Gastrocnemius medialis (tissue), 4 donors: ENCODE measurements around the gene SETD3. TPM values are rescaled to one million over a fixed set of nuclear protein-coding genes. Genes with fewer than 3 reads are reported as not detected.

Experiments used
- ATAC-seq, 2 donors: fragments of 150-250 bp; one replicate each; pipeline ENCODE4 v1.9.1; 2016
- DNase-seq, 2 donors: peaks; one replicate each; pipeline ENCODE4 v3.0.0-alpha.2; 2019
- H3K27ac ChIP-seq, 4 donors: fragments of 200-600 bp; sonication (generic); 1 replicate in 1 of 4; 2 replicates in 3 of 4; pipeline ENCODE4 v1.5.1; 2016 to 2018; ENCODE audit warnings: mild to moderate bottlenecking in 2 of 4, moderate library complexity in 1 of 4
- H3K27me3 ChIP-seq, 3 donors: fragments of 200-600 bp; sonication (generic) in 2 of 3; 1 replicate in 1 of 3; 2 replicates in 2 of 3; pipeline versions ENCODE4 v1.5.1 to v1.6.0; 2016 to 2019; ENCODE audit warnings: mild to moderate bottlenecking in 1 of 3, moderate library complexity in 1 of 3
- H3K36me3 ChIP-seq, 2 donors: fragments of 200-600 bp; sonication (generic) in 1 of 2; one replicate each; pipeline ENCODE4 v1.5.1; 2017 to 2018
- H3K4me1 ChIP-seq, 2 donors: fragments of 200-600 bp; sonication (generic) in 1 of 2; one replicate each; pipeline ENCODE4 v1.5.1; 2016 to 2017; ENCODE audit warnings: mild to moderate bottlenecking in 2 of 2
- H3K4me3 ChIP-seq, 4 donors: fragments of 200-600 bp; sonication (generic) in 3 of 4; 1 replicate in 1 of 4; 2 replicates in 3 of 4; pipeline ENCODE4 v1.5.1; 2016 to 2019; ENCODE audit warnings: mild to moderate bottlenecking in 2 of 4
- H3K9me3 ChIP-seq, 3 donors: fragments of 200-600 bp; sonication (generic) in 2 of 3; 1 replicate in 1 of 3; 2 replicates in 2 of 3; pipeline ENCODE4 v1.5.1; 2016 to 2019
- CTCF ChIP-seq, 5 experiments: fragments of 450-650 bp in 3 of 5; fragments of 200-600 bp in 2 of 5; sonication (generic) in 2 of 5; IDR thresholded peaks in 4 of 5; conservative IDR thresholded peaks in 1 of 5; 1 replicate in 4 of 5; 2 replicates in 1 of 5; pipeline ENCODE4 v1.5.1; 2016 to 2019; ENCODE audit warnings: antibody characterized with exemption in 5 of 5, mild to moderate bottlenecking in 3 of 5, moderate library complexity in 3 of 5
- POLR2A ChIP-seq, 2 donors: fragments of 450-650 bp; IDR thresholded peaks; one replicate each; pipeline ENCODE4 v1.6.1; 2017; ENCODE audit warnings: antibody characterized with exemption in 2 of 2, mild to moderate bottlenecking in 2 of 2, moderate library complexity in 2 of 2
- in situ Hi-C, 4 donors: fragments of 200-750 bp; cut with MboI; loops; one replicate each; pipeline versions ENCODE4 v1.15.0 to v1.8.0; 2017; ENCODE audit warnings: low sequenced_read_pairs in 4 of 4
- intact Hi-C: fragments of 100-400 bp; cut with DNase I; formaldehyde crosslinking; loops from one replicate; pipeline ENCODE4 v1.15.1; 2023; ENCODE audit warnings: low total_unique reads
- total RNA-seq, 4 donors: library from RNA; depleted of rRNA; stranded (reverse); fragments of >200 nt; gene quantifications; one replicate each; pipeline versions ENCODE4 v1.1.0 to v1.2.3, GENCODE V29; 2016

Gene SETD3
- total RNA-seq, 4 donors from 2014 or later = 116 to 170 (median 117) TPM

- in situ Hi-C loops (no loop called here), intact Hi-C loops (no loop called here)
- ATAC-seq = no peak
- TF ChIP-seq POLR2A (IDR thresholded peaks at IDR 0.05) (no peak), CTCF (IDR thresholded peaks at IDR 0.05 in 4 of 5, conservative IDR thresholded peaks at IDR 0.05 in 1 of 5) (no peak)
- H3K36me3 ChIP-seq = peaks cover 5 to 58% of the 10 kb centered on the region in 2 donors
- H3K4me3 ChIP-seq = no peak overlapping the region
- no peaks in the 10 kb centered on the region for H3K9me3 ChIP-seq
- H3K27me3 ChIP-seq = no peaks in the 10 kb centered on the region
- no peak for DNase-seq
- peaks cover 4 to 5% of the 10 kb centered on the region in 2 donors for H3K4me1 ChIP-seq
- H3K27ac ChIP-seq = no peak overlapping the region
These were observed 77.7 kb downstream of the SETD3 start for GRCh38 chr14:99402950-99403349.

GRCh38 chr14:99402285-99402648, 78.4 kb downstream of the SETD3 start:
- TF ChIP-seq POLR2A (IDR thresholded peaks at IDR 0.05) = no peak
- TF ChIP-seq CTCF (IDR thresholded peaks at IDR 0.05 in 4 of 5, conservative IDR thresholded peaks at IDR 0.05 in 1 of 5) = no peak
- peaks cover 5 to 58% of the 10 kb centered on the region in 2 donors for H3K36me3 ChIP-seq
- no peak overlapping the region for H3K4me3 ChIP-seq
- DNase-seq (no peak), ATAC-seq (no peak)
- H3K27ac ChIP-seq = no peak overlapping the region
- intact Hi-C loops = no loop called here
- in situ Hi-C loops = no loop called here
- peaks cover 9 to 10% of the 10 kb centered on the region in 2 donors for H3K4me1 ChIP-seq
- H3K9me3 ChIP-seq = no peaks in the 10 kb centered on the region
- no peaks in the 10 kb centered on the region for H3K27me3 ChIP-seq

DNA sequence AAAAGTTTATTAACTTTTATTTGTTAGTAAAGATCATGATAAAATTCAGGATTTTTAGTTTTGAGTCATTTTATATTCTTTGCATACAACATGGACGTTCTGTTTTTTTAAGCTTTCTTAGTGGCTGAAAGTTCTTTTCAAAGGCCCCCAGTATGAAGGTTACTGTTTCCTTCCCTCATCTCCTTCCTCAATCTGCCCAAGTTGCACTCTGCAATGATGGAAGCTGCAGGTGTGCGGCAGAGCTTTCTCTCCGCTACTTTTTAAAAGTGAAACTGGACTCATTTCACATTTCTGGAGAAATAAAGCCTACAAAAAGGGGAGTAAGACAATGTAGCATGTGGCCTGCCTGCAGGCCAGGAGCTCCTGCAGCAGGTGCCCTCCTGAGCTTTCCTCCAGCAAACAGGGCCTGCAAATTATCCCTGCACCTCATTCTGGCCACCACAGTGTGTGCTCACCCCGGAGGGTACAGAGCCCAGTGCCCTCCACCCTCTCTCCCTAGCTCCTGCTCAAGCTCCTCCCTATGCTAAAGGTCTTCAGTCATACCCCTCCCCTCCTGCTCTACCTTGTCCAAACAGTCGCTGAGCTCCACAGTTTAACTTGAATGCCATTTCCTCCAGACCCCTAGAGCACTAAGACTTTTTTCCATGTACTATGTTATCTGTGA, 78.9 kb downstream of the SETD3 start:
- Histone ChIP-seq H3K27me3 (no peaks in the 10 kb centered on the region), H3K9me3 (no peaks in the 10 kb centered on the region), H3K4me3 (no peak overlapping the region), H3K4me1 (peaks cover 9 to 12% of the 10 kb centered on the region in 2 donors), H3K36me3 (peaks cover 5 to 58% of the 10 kb centered on the region in 2 donors), H3K27ac (no peak overlapping the region)
- no peak for ATAC-seq
- in situ Hi-C loops = no loop called here
- TF ChIP-seq CTCF (IDR thresholded peaks at IDR 0.05 in 4 of 5, conservative IDR thresholded peaks at IDR 0.05 in 1 of 5) (no peak), POLR2A (IDR thresholded peaks at IDR 0.05) (no peak)
- DNase-seq = no peak
- intact Hi-C loops = no loop called here

GRCh38 chr14:99401211-99401610, 79.4 kb downstream of the SETD3 start:
- TF ChIP-seq POLR2A (IDR thresholded peaks at IDR 0.05) (no peak), CTCF (IDR thresholded peaks at IDR 0.05 in 4 of 5, conservative IDR thresholded peaks at IDR 0.05 in 1 of 5) (no peak)
- no peak overlapping the region for H3K27ac ChIP-seq

GRCh38 chr14:99397698-99398097, 83.0 kb downstream of the SETD3 start:
- ATAC-seq = peak; percentile 97 to 98
- DNase-seq = peak; percentile 37 to 48
- in situ Hi-C loops = no loop called here
- intact Hi-C loops = no loop called here
- Histone ChIP-seq H3K27me3 (no peaks in the 10 kb centered on the region), H3K4me1 (peaks cover 18 to 20% of the 10 kb centered on the region in 2 donors), H3K36me3 (peaks cover 5 to 28% of the 10 kb centered on the region in 2 donors), H3K4me3 (no peak overlapping the region), H3K27ac (peak overlapping the region; percentile 68 to 87 (median 77)), H3K9me3 (no peaks in the 10 kb centered on the region)
- TF ChIP-seq POLR2A (IDR thresholded peaks at IDR 0.05) (no peak), CTCF (IDR thresholded peaks at IDR 0.05 in 4 of 5, conservative IDR thresholded peaks at IDR 0.05 in 1 of 5) (no peak)

More at GRCh38 chr14:99401211-99401610, 79.4 kb downstream of the SETD3 start:
- no peak for ATAC-seq
- no peaks in the 10 kb centered on the region for H3K27me3 ChIP-seq
- H3K4me3 ChIP-seq = no peak overlapping the region
- peaks cover 9 to 12% of the 10 kb centered on the region in 2 donors for H3K4me1 ChIP-seq
- no peaks in the 10 kb centered on the region for H3K9me3 ChIP-seq
- peaks cover 5 to 54% of the 10 kb centered on the region in 2 donors for H3K36me3 ChIP-seq
- in situ Hi-C loops = no loop called here
- intact Hi-C loops = no loop called here
- no peak for DNase-seq
